Spleen (tissue), 11 donors: ENCODE results near the gene GIGYF2. TPM values are rescaled to one million over a fixed set of nuclear protein-coding genes. Genes with fewer than 3 reads are reported as not detected.

ENCODE experiments used
- DNase-seq: peaks from one replicate; pipeline ENCODE4 v3.0.0-alpha.2; 2020
- H3K27ac ChIP-seq, 8 donors: fragments of 200-600 bp; sonication (generic) in 7 of 8; 1 replicate in 4 of 8; 2 replicates in 4 of 8; pipeline versions ENCODE4 v1.5.0 to v1.8.0; 2016 to 2021; ENCODE audit warnings: inconsistent platforms in 4 of 8, mild to moderate bottlenecking in 4 of 8, moderate library complexity in 1 of 8
- H3K27me3 ChIP-seq, 7 donors: fragments of 200-600 bp; sonication (generic) in 6 of 7; replicated peaks in 1 of 7; 1 replicate in 4 of 7; 2 replicates in 3 of 7; pipeline versions ENCODE4 v1.5.0 to v1.8.0; 2016 to 2021; ENCODE audit warnings: inconsistent platforms in 3 of 7, mild to moderate bottlenecking in 1 of 7
- H3K36me3 ChIP-seq, 6 donors: fragments of 200-600 bp; sonication (generic) in 5 of 6; 1 replicate in 4 of 6; 2 replicates in 2 of 6; pipeline versions ENCODE4 v1.5.0 to v1.8.0; 2016 to 2021; ENCODE audit warnings: inconsistent platforms in 2 of 6
- H3K4me1 ChIP-seq, 6 donors: fragments of 200-600 bp; sonication (generic) in 5 of 6; 1 replicate in 3 of 6; 2 replicates in 3 of 6; pipeline versions ENCODE4 v1.5.0 to v1.8.0; 2016 to 2021; ENCODE audit warnings: inconsistent platforms in 3 of 6
- H3K4me3 ChIP-seq, 8 donors: fragments of 200-600 bp; sonication (generic) in 7 of 8; 1 replicate in 4 of 8; 2 replicates in 4 of 8; pipeline versions ENCODE4 v1.5.0 to v1.8.0; 2016 to 2021; ENCODE audit warnings: inconsistent platforms in 4 of 8, mild to moderate bottlenecking in 4 of 8, moderate library complexity in 2 of 8
- H3K9me3 ChIP-seq, 8 donors: fragments of 200-600 bp; sonication (generic) in 7 of 8; 1 replicate in 4 of 8; 2 replicates in 4 of 8; pipeline versions ENCODE4 v1.5.0 to v1.8.0; 2016 to 2021; ENCODE audit warnings: inconsistent platforms in 4 of 8
- CTCF ChIP-seq, 11 experiments: fragments of 200-600 bp in 7 of 11; fragments of 450-650 bp in 4 of 11; sonication (generic) in 4 of 11; IDR thresholded peaks in 8 of 11; conservative IDR thresholded peaks in 3 of 11; 1 replicate in 7 of 11; 2 replicates in 4 of 11; pipeline versions ENCODE4 v1.4.0 to v1.8.0; 2016 to 2021; ENCODE audit warnings: antibody characterized with exemption in 11 of 11, inconsistent platforms in 4 of 11, mild to moderate bottlenecking in 1 of 11
- POLR2A ChIP-seq, 3 donors: fragments of 450-650 bp; IDR thresholded peaks; one replicate each; pipeline ENCODE4 v1.5.1; 2017; ENCODE audit warnings: antibody characterized with exemption in 3 of 3, mild to moderate bottlenecking in 1 of 3
- POLR2AphosphoS5 ChIP-seq, 3 donors: sonication (generic); formaldehyde crosslinking; IDR thresholded peaks; one replicate each; pipeline ENCODE4 v1.5.1; 2017; ENCODE audit warnings: antibody characterized with exemption in 3 of 3
- WGBS, 5 donors: extraction: QIAGEN DNeasy Blood & Tissue Kit in 3 of 5; methylation state at CpG; one replicate each; pipeline versions ENCODE4 v1.1.5 to v1.1.7; 2013 to 2018; 5-methylcytosine and 5-hydroxymethylcytosine counted together
- intact Hi-C: fragments of 100-400 bp; cut with DNase I; formaldehyde crosslinking; loops from one replicate; pipeline ENCODE4 v1.15.0; 2023; ENCODE audit warnings: low total_unique reads
- polyA plus RNA-seq, 3 donors: library from polyadenylated mRNA; stranded (reverse); fragments of 200-250 nt; gene quantifications; one replicate each; pipeline ENCODE4 v1.2.1, GENCODE V29; 2013
- total RNA-seq, 7 donors: library from RNA; depleted of rRNA in 3 of 7; stranded (reverse); fragments of >200 nt in 3 of 7; fragmentation: NEBNext Ultra II Directional in 4 of 7; extraction: Animal tissue kit (Norgen Biotek cat#: 25700) in 4 of 7; gene quantifications; one replicate each; pipeline versions ENCODE4 v1.1.0 to v1.2.1, GENCODE V29; 2016 to 2021
- donor health status: healthy with polysubstance abuse.
- donor health status: DM: no; HTN: no; CAD: no; lungs with moderate emphysema.
- donor health status: DM: no; HTN: no; CAD: no.
- donor health status: Bipolar disorder and iron deficiency.
- donor health status: healthy.
- donor health status: DM: no; HTN: no; CAD: no.
- donor health status: DM: yes; HTN: yes; CAD: no.

The GIGYF2 gene
- total and polyA plus RNA-seq, 10 donors, result 7.3 to 116 (median 97.2) TPM

GRCh38 chr2:232860593-232861241 lies 163.6 kb downstream of the GIGYF2 start:
- Histone ChIP-seq H3K36me3 (peaks cover 2 to 65% (median 40%) of the 10 kb centered on the region in 6 donors), H3K9me3 (no peaks in the 10 kb centered on the region), H3K4me1 (no peaks in the 10 kb centered on the region), H3K27me3 (no peaks in the 10 kb centered on the region), H3K27ac (no peak overlapping the region), H3K4me3 (no peak overlapping the region)
- DNase-seq, result no peak
- 95 to 98% (median 95%) methylated on average over 9 of the region's 9 CpGs for WGBS, 5 donors
- intact Hi-C loops, result no loop called here
- TF ChIP-seq CTCF (IDR thresholded peaks at IDR 0.05 in 8 of 11, conservative IDR thresholded peaks at IDR 0.05 in 3 of 11) (no peak), POLR2AphosphoS5 (IDR thresholded peaks at IDR 0.05) (no peak), POLR2A (IDR thresholded peaks at IDR 0.05) (no peak)

- WGBS, 5 donors, result 92 to 97% (median 95%) methylated on average over 5 of the region's 5 CpGs
- H3K27me3 ChIP-seq, result no peaks in the 10 kb centered on the region
- DNase-seq, result no peak
- TF ChIP-seq POLR2AphosphoS5 (IDR thresholded peaks at IDR 0.05) (no peak), CTCF (IDR thresholded peaks at IDR 0.05 in 8 of 11, conservative IDR thresholded peaks at IDR 0.05 in 3 of 11) (no peak), POLR2A (IDR thresholded peaks at IDR 0.05) (no peak)
- no peaks in the 10 kb centered on the region for H3K9me3 ChIP-seq
- H3K4me3 ChIP-seq, result no peak overlapping the region
- peaks cover 2 to 59% (median 34%) of the 10 kb centered on the region in 6 donors for H3K36me3 ChIP-seq
- intact Hi-C loops, result no loop called here
- no peak overlapping the region for H3K27ac ChIP-seq
- H3K4me1 ChIP-seq, result no peaks in the 10 kb centered on the region
Observed at GRCh38 chr2:232861353-232861752, 164.2 kb downstream of the GIGYF2 start.

GRCh38 chr2:232863996-232864395 lies 166.9 kb downstream of the GIGYF2 start:
- no peak overlapping the region for H3K4me3 ChIP-seq
- H3K9me3 ChIP-seq, result no peaks in the 10 kb centered on the region
- H3K27ac ChIP-seq, result no peak overlapping the region
- no peaks in the 10 kb centered on the region for H3K27me3 ChIP-seq
- WGBS, 5 donors, result 92 to 95% (median 92%) methylated on average over 2 of the region's 2 CpGs
- intact Hi-C loops, result no loop called here
- no peak for DNase-seq
- no peaks in the 10 kb centered on the region for H3K4me1 ChIP-seq
- TF ChIP-seq POLR2AphosphoS5 (IDR thresholded peaks at IDR 0.05) (no peak), CTCF (IDR thresholded peaks at IDR 0.05 in 8 of 11, conservative IDR thresholded peaks at IDR 0.05 in 3 of 11) (no peak), POLR2A (IDR thresholded peaks at IDR 0.05) (no peak)
- peaks cover 0 to 32% (median 9%) of the 10 kb centered on the region in 6 donors for H3K36me3 ChIP-seq

GRCh38 chr2:232865165-232865564 lies 168.0 kb downstream of the GIGYF2 start:
- intact Hi-C loops, result no loop called here
- no peaks in the 10 kb centered on the region for H3K4me1 ChIP-seq
- 96 to 100% (median 100%) methylated on average over 1 of the region's 1 CpG for WGBS, 5 donors

More at GRCh38 chr2:232865165-232865564, 168.0 kb downstream of the GIGYF2 start:
- H3K4me3 ChIP-seq, result no peak overlapping the region
- no peaks in the 10 kb centered on the region for H3K27me3 ChIP-seq
- no peak for DNase-seq
- H3K27ac ChIP-seq, result no peak overlapping the region
- no peak for TF ChIP-seq POLR2AphosphoS5 (IDR thresholded peaks at IDR 0.05)
- TF ChIP-seq POLR2A (IDR thresholded peaks at IDR 0.05), result no peak
- TF ChIP-seq CTCF (IDR thresholded peaks at IDR 0.05 in 8 of 11, conservative IDR thresholded peaks at IDR 0.05 in 3 of 11), result no peak
- H3K36me3 ChIP-seq, result peaks cover 0 to 21% (median 4%) of the 10 kb centered on the region in 6 donors
- no peaks in the 10 kb centered on the region for H3K9me3 ChIP-seq
